ENCODE data around the gene NPTX1.

NPTX1 gene, protein sequence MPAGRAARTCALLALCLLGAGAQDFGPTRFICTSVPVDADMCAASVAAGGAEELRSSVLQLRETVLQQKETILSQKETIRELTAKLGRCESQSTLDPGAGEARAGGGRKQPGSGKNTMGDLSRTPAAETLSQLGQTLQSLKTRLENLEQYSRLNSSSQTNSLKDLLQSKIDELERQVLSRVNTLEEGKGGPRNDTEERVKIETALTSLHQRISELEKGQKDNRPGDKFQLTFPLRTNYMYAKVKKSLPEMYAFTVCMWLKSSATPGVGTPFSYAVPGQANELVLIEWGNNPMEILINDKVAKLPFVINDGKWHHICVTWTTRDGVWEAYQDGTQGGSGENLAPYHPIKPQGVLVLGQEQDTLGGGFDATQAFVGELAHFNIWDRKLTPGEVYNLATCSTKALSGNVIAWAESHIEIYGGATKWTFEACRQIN

GRCh38 chr17:80475910-80476876 is at the start of gene NPTX1:
TSS of gene NPTX1 (minus strand) at chr17:80476607. CDS start at chr17:80476446, 161 bp downstream.
- Mint-ChIP-seq H3K4me3 (peak within 1 kb of the TSS; percentile 73), H3K27me3 (ENCODE audit: low read depth) (peaks cover 57% of the 10 kb centered on the region), H3K36me3 (ENCODE audit: low read depth) (no peaks in the 10 kb centered on the region), H3K27ac (no peak within 1 kb of the TSS), H3K4me1 (ENCODE audit: low read depth) (peaks cover 15% of the 10 kb centered on the region), H3K9me3 (no peaks in the 10 kb centered on the region)
- no peak for DNase-seq (ENCODE audit: low spot score)

- no peak for DNase-seq (ENCODE audit: low spot score)
- Mint-ChIP-seq H3K27me3 (ENCODE audit: low read depth) (peaks cover 24% of the 10 kb centered on the region), H3K4me1 (ENCODE audit: low read depth) (no peaks in the 10 kb centered on the region), H3K36me3 (ENCODE audit: low read depth) (no peaks in the 10 kb centered on the region), H3K27ac (no peak overlapping the region), H3K9me3 (no peaks in the 10 kb centered on the region), H3K4me3 (no peak overlapping the region)
Observed at GRCh38 chr17:80523956-80524712, 47.7 kb upstream of the NPTX1 start.

DNA sequence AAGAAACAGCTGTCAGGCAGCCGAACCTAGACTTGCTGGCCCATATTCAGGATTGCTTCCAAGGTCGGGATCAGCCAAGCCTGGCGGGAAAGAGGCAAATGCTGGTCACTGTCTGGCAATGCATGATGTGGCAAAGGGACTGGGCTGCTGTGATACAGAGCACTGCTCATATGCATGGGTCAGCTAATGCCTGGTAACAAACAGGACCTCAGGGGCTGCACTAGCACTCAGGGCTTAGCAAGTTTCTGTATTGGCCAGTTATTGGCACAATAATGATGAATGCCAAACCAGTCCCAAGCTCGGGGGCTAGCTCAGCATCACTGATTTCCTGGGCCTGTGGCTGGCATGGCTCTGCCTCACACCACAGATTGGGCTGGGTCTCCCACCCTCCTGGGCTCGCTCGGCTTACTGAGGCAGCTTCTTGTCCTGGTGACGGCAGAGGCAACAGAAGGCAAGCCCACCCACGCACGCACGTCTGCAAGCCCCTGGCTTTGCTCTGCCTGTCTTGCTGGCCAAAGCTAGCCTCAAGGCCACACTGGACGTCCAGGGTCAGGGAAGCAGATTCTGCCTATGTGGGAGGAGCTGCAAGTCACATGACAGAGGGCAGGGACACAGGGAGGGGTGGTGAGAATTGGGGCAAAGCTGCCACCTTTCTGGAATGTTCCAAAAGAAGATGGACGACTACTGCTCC is 46.8 kb upstream of the NPTX1 start:
- Mint-ChIP-seq H3K4me1 (ENCODE audit: low read depth) (no peaks in the 10 kb centered on the region), H3K9me3 (no peaks in the 10 kb centered on the region), H3K27me3 (ENCODE audit: low read depth) (peaks cover 21% of the 10 kb centered on the region), H3K27ac (no peak overlapping the region), H3K4me3 (no peak overlapping the region), H3K36me3 (ENCODE audit: low read depth) (no peaks in the 10 kb centered on the region)
- no peak for DNase-seq (ENCODE audit: low spot score)

DNA sequence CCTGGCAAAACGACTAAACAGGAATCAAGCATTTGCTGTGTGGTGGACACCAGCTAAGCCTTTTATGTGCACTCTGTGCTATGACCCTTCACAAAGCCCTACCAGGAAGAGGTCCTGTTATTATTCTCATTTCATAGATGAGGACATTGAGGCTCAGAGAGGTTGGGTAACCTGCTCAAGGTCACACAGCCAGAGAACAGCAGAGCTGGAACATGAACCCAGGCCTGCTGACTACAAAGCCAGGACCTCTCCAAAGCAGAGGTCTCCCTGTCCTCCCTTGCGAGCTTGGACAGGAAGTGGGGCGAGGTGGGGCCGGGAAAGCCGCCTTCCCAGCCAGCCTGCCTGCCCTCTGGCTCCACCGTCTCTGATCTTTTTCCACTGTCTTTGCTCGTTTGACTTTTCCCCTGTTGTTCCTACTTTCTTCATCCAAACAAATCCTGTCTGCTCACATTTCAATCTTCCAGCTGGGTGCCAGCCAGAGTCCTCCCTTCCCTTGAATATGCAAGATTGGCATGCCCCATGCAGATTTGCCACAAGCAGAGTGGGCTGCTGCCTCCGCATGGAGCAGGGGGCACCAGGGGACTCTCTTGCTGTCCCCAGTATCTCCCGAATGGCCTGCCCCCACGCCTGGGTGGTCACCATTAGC is 44.5 kb upstream of the NPTX1 start:
- Mint-ChIP-seq H3K27me3 (ENCODE audit: low read depth) (peaks cover 4% of the 10 kb centered on the region), H3K36me3 (ENCODE audit: low read depth) (no peaks in the 10 kb centered on the region), H3K9me3 (no peaks in the 10 kb centered on the region), H3K27ac (no peak overlapping the region), H3K4me1 (ENCODE audit: low read depth) (no peaks in the 10 kb centered on the region), H3K4me3 (no peak overlapping the region)
- DNase-seq (ENCODE audit: low spot score), result no peak

GRCh38 chr17:80519091-80519781 is 42.8 kb upstream of the NPTX1 start:
- Mint-ChIP-seq H3K36me3 (ENCODE audit: low read depth) (no peaks in the 10 kb centered on the region), H3K27me3 (ENCODE audit: low read depth) (peaks cover 3% of the 10 kb centered on the region), H3K4me3 (no peak overlapping the region), H3K9me3 (no peaks in the 10 kb centered on the region), H3K4me1 (ENCODE audit: low read depth) (no peaks in the 10 kb centered on the region), H3K27ac (no peak overlapping the region)
- no peak for DNase-seq (ENCODE audit: low spot score)

GRCh38 chr17:80518392-80518791 is 42.0 kb upstream of the NPTX1 start:
- Mint-ChIP-seq H3K36me3 (ENCODE audit: low read depth) (no peaks in the 10 kb centered on the region), H3K27me3 (ENCODE audit: low read depth) (peaks cover 4% of the 10 kb centered on the region), H3K4me3 (no peak overlapping the region), H3K4me1 (ENCODE audit: low read depth) (no peaks in the 10 kb centered on the region), H3K27ac (no peak overlapping the region), H3K9me3 (no peaks in the 10 kb centered on the region)
- no peak for DNase-seq (ENCODE audit: low spot score)

DNA sequence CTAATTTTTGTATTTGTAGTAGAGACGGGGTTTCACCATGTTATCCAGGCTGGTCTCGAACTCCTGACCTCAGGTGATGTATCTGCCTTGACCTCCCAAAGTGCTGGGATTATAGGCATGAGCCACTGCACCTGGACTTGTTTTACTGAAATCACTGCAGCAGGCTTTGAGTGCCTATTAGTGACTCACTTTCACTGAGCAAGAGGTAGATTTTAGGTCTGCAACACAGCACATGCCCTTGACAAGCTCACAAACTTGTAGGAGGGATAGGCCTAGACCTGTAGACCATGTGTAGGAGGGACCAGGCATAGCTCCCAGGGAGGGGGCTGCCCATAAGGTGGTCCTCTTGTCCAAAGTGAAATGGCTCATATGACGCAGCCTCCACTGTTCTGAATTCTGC is 41.2 kb upstream of the NPTX1 start:
- no peaks in the 10 kb centered on the region for H3K36me3 Mint-ChIP-seq (ENCODE audit: low read depth)
- peaks cover 6% of the 10 kb centered on the region for H3K27me3 Mint-ChIP-seq (ENCODE audit: low read depth)
- H3K27ac Mint-ChIP-seq, result no peak overlapping the region
- no peak overlapping the region for H3K4me3 Mint-ChIP-seq
- no peaks in the 10 kb centered on the region for H3K9me3 Mint-ChIP-seq
- H3K4me1 Mint-ChIP-seq (ENCODE audit: low read depth), result no peaks in the 10 kb centered on the region
- DNase-seq (ENCODE audit: low spot score), result no peak

DNA sequence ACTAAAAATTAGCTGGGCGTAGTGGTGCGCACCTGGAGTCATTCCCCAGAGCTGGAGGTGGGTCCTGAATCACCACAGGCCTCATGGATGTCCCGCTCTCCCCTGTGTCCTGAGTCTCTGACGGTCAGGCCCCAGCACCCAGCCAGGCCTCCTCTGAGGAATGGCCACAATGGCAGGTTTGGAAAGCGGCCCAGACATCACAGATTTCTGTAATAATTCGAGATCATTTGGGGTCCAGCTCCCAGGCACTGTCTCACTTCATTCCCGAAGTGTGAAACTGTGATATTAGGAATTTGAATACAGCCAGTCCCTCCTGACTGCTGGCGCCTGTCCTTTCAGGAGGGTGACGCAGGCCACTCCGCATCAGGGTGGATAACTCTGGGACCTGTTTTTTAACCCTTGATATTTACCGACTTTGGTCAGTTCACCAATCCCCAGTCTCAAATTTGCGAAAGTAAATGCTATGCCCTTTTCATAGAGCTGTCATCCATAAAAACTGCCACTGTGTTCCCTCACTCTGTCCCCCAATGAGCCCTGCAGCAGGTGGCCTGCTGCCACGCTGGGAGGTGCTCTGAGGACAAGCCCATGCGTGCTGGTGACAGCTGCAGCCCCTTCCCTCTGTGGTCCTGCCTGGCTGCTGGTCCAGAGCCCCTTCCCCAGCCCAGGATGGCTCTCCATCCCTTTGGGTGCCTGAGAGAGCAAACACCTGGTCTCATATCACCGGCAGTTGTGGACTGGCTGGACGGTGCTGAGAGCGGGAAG is 39.9 kb upstream of the NPTX1 start:
- Mint-ChIP-seq H3K36me3 (ENCODE audit: low read depth) (no peaks in the 10 kb centered on the region), H3K27me3 (ENCODE audit: low read depth) (peaks cover 5% of the 10 kb centered on the region), H3K4me3 (no peak overlapping the region), H3K4me1 (ENCODE audit: low read depth) (no peaks in the 10 kb centered on the region), H3K27ac (no peak overlapping the region), H3K9me3 (no peaks in the 10 kb centered on the region)
- no peak for DNase-seq (ENCODE audit: low spot score)

- Mint-ChIP-seq H3K27me3 (ENCODE audit: low read depth) (peaks cover 2% of the 10 kb centered on the region), H3K9me3 (no peaks in the 10 kb centered on the region), H3K4me1 (ENCODE audit: low read depth) (no peaks in the 10 kb centered on the region), H3K4me3 (no peak overlapping the region), H3K27ac (no peak overlapping the region), H3K36me3 (ENCODE audit: low read depth) (no peaks in the 10 kb centered on the region)
- no peak for DNase-seq (ENCODE audit: low spot score)
Observed at GRCh38 chr17:80513892-80514291, 37.5 kb upstream of the NPTX1 start.

DNA sequence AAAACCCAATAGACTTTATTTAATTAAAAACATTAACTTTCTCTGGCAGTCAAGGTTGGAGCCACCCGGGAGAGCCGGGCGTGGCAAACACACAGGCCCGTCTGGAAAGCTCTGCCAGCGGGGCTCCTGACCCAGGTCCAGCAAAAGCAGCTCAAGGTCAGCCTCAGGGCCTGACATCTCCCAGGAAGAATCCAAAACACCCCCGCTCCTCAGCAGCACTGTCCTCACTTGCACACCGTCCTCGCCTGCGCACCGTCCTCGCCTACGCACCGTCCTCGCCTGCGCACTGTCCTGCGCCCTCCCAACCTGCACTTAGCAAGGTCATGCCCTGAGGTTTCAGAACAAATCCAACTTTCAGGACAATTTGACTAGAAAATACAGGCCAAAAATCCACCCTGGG is 36.8 kb upstream of the NPTX1 start:
- no peaks in the 10 kb centered on the region for H3K36me3 Mint-ChIP-seq (ENCODE audit: low read depth)
- DNase-seq (ENCODE audit: low spot score), result no peak
- H3K27me3 Mint-ChIP-seq (ENCODE audit: low read depth), result peaks cover 2% of the 10 kb centered on the region
- no peak overlapping the region for H3K4me3 Mint-ChIP-seq
- no peaks in the 10 kb centered on the region for H3K9me3 Mint-ChIP-seq
- H3K4me1 Mint-ChIP-seq (ENCODE audit: low read depth), result no peaks in the 10 kb centered on the region
- H3K27ac Mint-ChIP-seq, result no peak overlapping the region

DNA sequence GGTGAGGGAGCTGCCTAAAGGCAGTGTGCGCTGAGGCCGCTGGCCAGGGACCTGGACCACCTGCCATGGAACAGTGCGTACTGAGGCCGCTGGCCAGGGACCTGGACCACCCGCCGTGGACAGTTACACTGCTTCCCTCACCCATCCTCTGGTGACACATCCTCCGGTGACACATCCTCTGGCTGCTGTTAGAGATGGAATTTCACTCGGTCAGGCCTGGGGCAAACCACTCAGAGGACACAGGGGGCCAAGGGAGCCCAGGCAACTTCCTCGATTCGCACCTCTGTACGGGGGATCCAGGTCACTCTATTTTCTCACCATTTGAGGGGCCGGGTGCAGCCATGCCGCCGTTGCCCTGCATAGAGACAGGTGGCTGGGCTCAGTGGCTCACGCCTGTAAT is 35.8 kb upstream of the NPTX1 start:
- no peak for DNase-seq (ENCODE audit: low spot score)
- peaks cover 2% of the 10 kb centered on the region for H3K27me3 Mint-ChIP-seq (ENCODE audit: low read depth)
- no peaks in the 10 kb centered on the region for H3K4me1 Mint-ChIP-seq (ENCODE audit: low read depth)
- H3K27ac Mint-ChIP-seq, result no peak overlapping the region
- H3K36me3 Mint-ChIP-seq (ENCODE audit: low read depth), result no peaks in the 10 kb centered on the region
- H3K9me3 Mint-ChIP-seq, result no peaks in the 10 kb centered on the region
- no peak overlapping the region for H3K4me3 Mint-ChIP-seq

Measured in T-helper 2 cell treated with Interferon-gamma antibody and Interleukin-4, amounts not matched to agents 5 μg/mL and 100 μg/mL, for 36 hours (primary cell).